ENCODE data around the gene DHH. TPM values are rescaled to one million over a fixed set of nuclear protein-coding genes. Genes with fewer than 3 reads are reported as not detected.
"Not testable (repeated sequence)": the region's sequence is repeated elsewhere in the genome, so short reads cannot be mapped to it uniquely, and the experiment has no call there.

Gene DHH
- total RNA-seq, 2 donors from 2014 or later = 0.12 to 0.41 TPM

- Mint-ChIP-seq H3K36me3 (ENCODE audit: insufficient read depth in 2 of 2) (peaks cover 30 to 41% of the 10 kb centered on the region in 2 donors), H3K4me3 (peak overlapping the region; percentile 97), H3K4me1 (ENCODE audit: low read depth) (peaks cover 46% of the 10 kb centered on the region), H3K9me3 (no peaks in the 10 kb centered on the region), H3K27ac (peak overlapping the region; percentile 99), H3K27me3 (ENCODE audit: low read depth) (no peaks in the 10 kb centered on the region)
- no peak for ATAC-seq (replicated peaks in 1 of 2)
- DNase-seq = no peak
These were observed 34.9 kb upstream of the DHH start for GRCh38 chr12:49129332-49130150.

- not testable (repeated sequence) for H3K9me3 Mint-ChIP-seq; H3K27me3 Mint-ChIP-seq (ENCODE audit: low read depth); DNase-seq; ATAC-seq (replicated peaks in 1 of 2)
- peaks cover 35% of the 10 kb centered on the region for H3K4me1 Mint-ChIP-seq (ENCODE audit: low read depth)
- peak overlapping the region in 1 of 2 donors; percentile 47 for H3K4me3 Mint-ChIP-seq
- H3K36me3 Mint-ChIP-seq (ENCODE audit: insufficient read depth in 2 of 2) = peaks cover 30 to 41% of the 10 kb centered on the region in 2 donors
- peak overlapping the region; percentile 27 for H3K27ac Mint-ChIP-seq
These were observed 33.4 kb upstream of the DHH start for GRCh38 chr12:49127971-49128370.

GRCh38 chr12:49126852-49127763, 32.5 kb upstream of the DHH start:
- Mint-ChIP-seq H3K4me3 (peak overlapping the region in 1 of 2 donors; percentile 47), H3K36me3 (ENCODE audit: insufficient read depth in 2 of 2) (peaks cover 30 to 41% of the 10 kb centered on the region in 2 donors), H3K9me3 (no peaks in the 10 kb centered on the region), H3K27ac (peak overlapping the region; percentile 27), H3K4me1 (ENCODE audit: low read depth) (peaks cover 28% of the 10 kb centered on the region), H3K27me3 (ENCODE audit: low read depth) (no peaks in the 10 kb centered on the region)
- ATAC-seq (replicated peaks in 1 of 2) (no peak), DNase-seq (peak in 1 of 2 donors; percentile 29)

GRCh38 chr12:49121047-49121696, 26.6 kb upstream of the DHH start:
- Mint-ChIP-seq H3K27me3 (ENCODE audit: low read depth) (no peaks in the 10 kb centered on the region), H3K9me3 (no peaks in the 10 kb centered on the region), H3K27ac (no peak overlapping the region), H3K4me1 (ENCODE audit: low read depth) (no peaks in the 10 kb centered on the region), H3K36me3 (ENCODE audit: insufficient read depth in 2 of 2) (no peaks in the 10 kb centered on the region), H3K4me3 (no peak overlapping the region)
- ATAC-seq (replicated peaks in 1 of 2) = peak in 1 of 2 donors; percentile 10
- no peak for DNase-seq

GRCh38 chr12:49111206-49111605, 16.6 kb upstream of the DHH start:
- Mint-ChIP-seq H3K27ac (peak overlapping the region; percentile 98), H3K36me3 (ENCODE audit: insufficient read depth in 2 of 2) (peaks cover 5 to 7% of the 10 kb centered on the region in 2 donors), H3K9me3 (no peaks in the 10 kb centered on the region), H3K27me3 (ENCODE audit: low read depth) (no peaks in the 10 kb centered on the region), H3K4me1 (ENCODE audit: low read depth) (peaks cover 25% of the 10 kb centered on the region), H3K4me3 (peak overlapping the region; percentile 99 to 100)
- peak; percentile 16 to 18 for ATAC-seq (replicated peaks in 1 of 2)
- no peak for DNase-seq

- Mint-ChIP-seq H3K27me3 (ENCODE audit: low read depth) (no peaks in the 10 kb centered on the region), H3K4me1 (ENCODE audit: low read depth) (peaks cover 31% of the 10 kb centered on the region), H3K27ac (peak within 1 kb of the TSS; percentile 98), H3K4me3 (peak within 1 kb of the TSS; percentile 99 to 100), H3K36me3 (ENCODE audit: insufficient read depth in 2 of 2) (peaks cover 5 to 7% of the 10 kb centered on the region in 2 donors), H3K9me3 (no peaks in the 10 kb centered on the region)
- peak; percentile 98 to 99 for ATAC-seq (replicated peaks in 1 of 2)
- peak; percentile 93 to 97 for DNase-seq
These were observed 16.0 kb upstream of the DHH start, which contains the start of gene LMBR1L for GRCh38 chr12:49110464-49111155. TSS of gene LMBR1L (minus strand) at chr12:49110847. CDS start at chr12:49110555, 292 bp downstream.

GRCh38 chr12:49109641-49110463, 15.3 kb upstream of the DHH start:
- Mint-ChIP-seq H3K27me3 (ENCODE audit: low read depth) (no peaks in the 10 kb centered on the region), H3K4me1 (ENCODE audit: low read depth) (peaks cover 35% of the 10 kb centered on the region), H3K4me3 (peak overlapping the region; percentile 99 to 100), H3K27ac (peak overlapping the region; percentile 98), H3K9me3 (no peaks in the 10 kb centered on the region), H3K36me3 (ENCODE audit: insufficient read depth in 2 of 2) (peaks cover 5 to 7% of the 10 kb centered on the region in 2 donors)
- peak in 1 of 2 donors; percentile 17 for ATAC-seq (replicated peaks in 1 of 2)
- DNase-seq = peak in 1 of 2 donors; percentile 33

GRCh38 chr12:49108958-49109404, 14.4 kb upstream of the DHH start:
- H3K4me3 Mint-ChIP-seq = peak overlapping the region; percentile 99 to 100
- DNase-seq (no peak), ATAC-seq (replicated peaks in 1 of 2) (no peak)

GRCh38 chr12:49105504-49106084, 11.0 kb upstream of the DHH start:
- H3K27ac Mint-ChIP-seq = no peak overlapping the region
- ATAC-seq (replicated peaks in 1 of 2) = no peak

More at GRCh38 chr12:49108958-49109404, 14.4 kb upstream of the DHH start:
- H3K36me3 Mint-ChIP-seq (ENCODE audit: insufficient read depth in 2 of 2) = peaks cover 5 to 7% of the 10 kb centered on the region in 2 donors
- no peaks in the 10 kb centered on the region for H3K27me3 Mint-ChIP-seq (ENCODE audit: low read depth)
- peak overlapping the region; percentile 69 for H3K27ac Mint-ChIP-seq
- H3K4me1 Mint-ChIP-seq (ENCODE audit: low read depth) = peaks cover 35% of the 10 kb centered on the region
- H3K9me3 Mint-ChIP-seq = no peaks in the 10 kb centered on the region

GRCh38 chr12:49104822-49105221, 10.2 kb upstream of the DHH start:
- Mint-ChIP-seq H3K36me3 (ENCODE audit: insufficient read depth in 2 of 2) (peaks cover 0 to 3% of the 10 kb centered on the region in 2 donors), H3K4me3 (no peak overlapping the region), H3K27ac (no peak overlapping the region), H3K9me3 (no peaks in the 10 kb centered on the region), H3K27me3 (ENCODE audit: low read depth) (no peaks in the 10 kb centered on the region), H3K4me1 (ENCODE audit: low read depth) (peaks cover 25% of the 10 kb centered on the region)
- no peak for ATAC-seq (replicated peaks in 1 of 2)
- DNase-seq = no peak

More at GRCh38 chr12:49105504-49106084, 11.0 kb upstream of the DHH start:
- peaks cover 28% of the 10 kb centered on the region for H3K4me1 Mint-ChIP-seq (ENCODE audit: low read depth)
- no peaks in the 10 kb centered on the region for H3K27me3 Mint-ChIP-seq (ENCODE audit: low read depth)
- peaks cover 3 to 6% of the 10 kb centered on the region in 2 donors for H3K36me3 Mint-ChIP-seq (ENCODE audit: insufficient read depth in 2 of 2)
- no peaks in the 10 kb centered on the region for H3K9me3 Mint-ChIP-seq
- no peak for DNase-seq
- H3K4me3 Mint-ChIP-seq = no peak overlapping the region

GRCh38 chr12:49100380-49100779, 5.8 kb upstream of the DHH start:
- peaks cover 2% of the 10 kb centered on the region for H3K4me1 Mint-ChIP-seq (ENCODE audit: low read depth)
- DNase-seq (no peak), ATAC-seq (replicated peaks in 1 of 2) (no peak)
- H3K4me3 Mint-ChIP-seq = no peak overlapping the region
- peaks cover 0 to 4% of the 10 kb centered on the region in 2 donors for H3K36me3 Mint-ChIP-seq (ENCODE audit: insufficient read depth in 2 of 2)
- H3K27me3 Mint-ChIP-seq (ENCODE audit: low read depth) = peaks cover 4% of the 10 kb centered on the region
- no peak overlapping the region for H3K27ac Mint-ChIP-seq
- no peaks in the 10 kb centered on the region for H3K9me3 Mint-ChIP-seq

Data from activated T-cell treated with anti-CD3 and anti-CD28 coated beads, Interleukin-2, amount 50 U/mL, for 72 hours (primary cell).